Transverse colon (tissue), 4 donors: ENCODE data around the gene NACAD. TPM values are rescaled to one million over a fixed set of nuclear protein-coding genes. Genes with fewer than 3 reads are reported as not detected.

Experiments used
- DNase-seq: peaks from one replicate; pipeline ENCODE4 v3.0.0-alpha.2; 2019
- H3K27ac ChIP-seq, 4 donors: fragments of 200-600 bp; sonication (generic); 2 replicates each; pipeline ENCODE4 v1.5.1; 2016 to 2018; ENCODE audit warnings: inconsistent platforms in 4 of 4
- H3K27me3 ChIP-seq: fragments of 200-600 bp; sonication (generic); 2 replicates; pipeline ENCODE4 v1.5.1; 2017; ENCODE audit warnings: inconsistent platforms
- H3K36me3 ChIP-seq, 4 donors: fragments of 200-600 bp; sonication (generic); 2 replicates each; pipeline ENCODE4 v1.5.1; 2017 to 2019; ENCODE audit warnings: inconsistent platforms in 4 of 4
- H3K4me1 ChIP-seq, 4 donors: fragments of 200-600 bp; sonication (generic); 2 replicates each; pipeline ENCODE4 v1.5.1; 2017 to 2020; ENCODE audit warnings: inconsistent platforms in 4 of 4
- H3K4me3 ChIP-seq, 4 donors: fragments of 200-600 bp; sonication (generic); 1 replicate in 1 of 4; 2 replicates in 3 of 4; pipeline versions ENCODE4 v1.5.1 to v1.6.1; 2017 to 2019; ENCODE audit warnings: inconsistent platforms in 4 of 4
- H3K9me3 ChIP-seq, 2 donors: fragments of 200-600 bp; sonication (generic); 2 replicates each; pipeline ENCODE4 v1.5.1; 2017 to 2019; ENCODE audit warnings: inconsistent platforms in 2 of 2
- EP300 ChIP-seq: sonication (generic); formaldehyde crosslinking; IDR thresholded peaks from one replicate; pipeline ENCODE4 v1.6.1; 2017; ENCODE audit warnings: antibody characterized with exemption, low read depth
- POLR2A ChIP-seq: fragments of 450-650 bp; IDR thresholded peaks from one replicate; pipeline ENCODE4 v1.6.1; 2016; ENCODE audit warnings: antibody characterized with exemption, mild to moderate bottlenecking, moderate library complexity
- POLR2AphosphoS5 ChIP-seq, 3 donors: sonication (generic); formaldehyde crosslinking; IDR thresholded peaks; one replicate each; pipeline ENCODE4 v1.6.1; 2016; ENCODE audit warnings: antibody characterized with exemption in 3 of 3
- WGBS, 2 donors: methylation state at CpG; one replicate each; pipeline ENCODE4 v1.1.5; 2018; ENCODE audit warnings: low coverage in 1 of 2; 5-methylcytosine and 5-hydroxymethylcytosine counted together
- in situ Hi-C, 4 donors: fragments of 200-750 bp; cut with MboI; loops; one replicate each; pipeline versions ENCODE4 v1.15.0 to v1.15.1; 2017; ENCODE audit warnings: low sequenced_read_pairs in 3 of 4, low pct_ligation_motif_present in 1 of 4, low pct_unique_long_range_greater_than_20kb in 1 of 4
- intact Hi-C: fragments of 100-400 bp; cut with DNase I; formaldehyde crosslinking; loops from one replicate; pipeline ENCODE4 v1.15.1; 2023; ENCODE audit warnings: low total_unique reads
- total RNA-seq, 4 donors: library from RNA; depleted of rRNA; stranded (reverse); fragments of >200 nt; gene quantifications; one replicate each; pipeline ENCODE4 v1.1.0, GENCODE V29; 2016
- TF ChIP-seq, protein P1 (sequence below), 5 experiments: fragments of 200-600 bp in 3 of 5; fragments of 450-650 bp in 2 of 5; sonication (generic) in 3 of 5; IDR thresholded peaks; 1 replicate in 2 of 5; 2 replicates in 3 of 5; pipeline ENCODE4 v1.5.1; 2016 to 2017; ENCODE audit warnings: antibody characterized with exemption in 5 of 5, inconsistent platforms in 3 of 5, mild to moderate bottlenecking in 2 of 5, moderate library complexity in 1 of 5

The NACAD gene
- total RNA-seq, 4 donors from 2014 or later, result 1.1 to 5.2 (median 2.0) TPM

DNA sequence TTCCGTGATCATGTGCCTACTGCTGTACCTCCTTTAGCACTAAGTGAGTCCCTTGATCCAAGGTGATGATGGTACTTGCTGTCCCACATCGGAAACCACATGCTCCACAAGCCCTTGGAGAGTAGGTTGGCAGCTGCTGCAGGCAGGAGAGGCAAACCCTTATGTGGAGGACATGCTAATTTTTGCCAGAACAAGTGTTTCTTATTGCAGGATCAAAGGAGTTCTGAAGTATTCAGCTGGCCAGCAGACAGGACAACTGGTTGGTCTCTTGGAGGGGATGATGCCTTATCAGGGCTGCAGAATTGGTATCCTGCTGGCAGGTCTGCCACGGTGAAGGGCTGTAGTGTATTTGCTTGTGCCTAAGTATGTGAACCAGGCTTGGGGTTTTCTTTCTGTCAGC, 36.8 kb downstream of the NACAD start:
- no peak overlapping the region for H3K4me3 ChIP-seq
- no peaks in the 10 kb centered on the region for H3K9me3 ChIP-seq
- no peaks in the 10 kb centered on the region for H3K27me3 ChIP-seq
- 20 to 78% methylated on average over 1 to 3 of the region's 3 CpGs for WGBS, 2 donors
- no peak overlapping the region for H3K27ac ChIP-seq
- intact Hi-C loops, result no loop called here
- no peaks in the 10 kb centered on the region for H3K4me1 ChIP-seq
- no peak for DNase-seq
- in situ Hi-C loops, result no loop called here
- H3K36me3 ChIP-seq, result no peaks in the 10 kb centered on the region
- no peak for TF ChIP-seq POLR2AphosphoS5 (IDR thresholded peaks at IDR 0.05)
- TF ChIP-seq, protein P1, sequence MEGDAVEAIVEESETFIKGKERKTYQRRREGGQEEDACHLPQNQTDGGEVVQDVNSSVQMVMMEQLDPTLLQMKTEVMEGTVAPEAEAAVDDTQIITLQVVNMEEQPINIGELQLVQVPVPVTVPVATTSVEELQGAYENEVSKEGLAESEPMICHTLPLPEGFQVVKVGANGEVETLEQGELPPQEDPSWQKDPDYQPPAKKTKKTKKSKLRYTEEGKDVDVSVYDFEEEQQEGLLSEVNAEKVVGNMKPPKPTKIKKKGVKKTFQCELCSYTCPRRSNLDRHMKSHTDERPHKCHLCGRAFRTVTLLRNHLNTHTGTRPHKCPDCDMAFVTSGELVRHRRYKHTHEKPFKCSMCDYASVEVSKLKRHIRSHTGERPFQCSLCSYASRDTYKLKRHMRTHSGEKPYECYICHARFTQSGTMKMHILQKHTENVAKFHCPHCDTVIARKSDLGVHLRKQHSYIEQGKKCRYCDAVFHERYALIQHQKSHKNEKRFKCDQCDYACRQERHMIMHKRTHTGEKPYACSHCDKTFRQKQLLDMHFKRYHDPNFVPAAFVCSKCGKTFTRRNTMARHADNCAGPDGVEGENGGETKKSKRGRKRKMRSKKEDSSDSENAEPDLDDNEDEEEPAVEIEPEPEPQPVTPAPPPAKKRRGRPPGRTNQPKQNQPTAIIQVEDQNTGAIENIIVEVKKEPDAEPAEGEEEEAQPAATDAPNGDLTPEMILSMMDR (IDR thresholded peaks at IDR 0.05), result no peak
- no peak for TF ChIP-seq EP300
- TF ChIP-seq POLR2A, result no peak

DNA sequence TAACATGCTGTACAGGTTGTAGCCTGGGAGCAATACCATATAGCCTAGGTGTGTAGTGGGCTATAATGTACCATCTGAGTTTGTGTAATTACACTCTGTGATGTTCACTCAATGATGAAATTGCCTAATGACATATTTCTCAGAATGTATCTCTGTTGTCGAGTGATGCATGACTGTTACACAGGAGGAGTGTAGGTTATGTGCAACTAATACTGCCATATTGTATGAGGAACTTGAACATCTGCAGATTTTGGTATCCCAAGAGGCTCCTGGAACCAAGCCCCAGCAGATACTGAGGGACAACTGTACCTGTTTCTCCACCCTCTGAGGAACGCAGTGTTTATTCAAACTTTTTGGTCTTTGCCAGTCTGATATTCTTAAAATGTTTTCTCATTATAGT, 38.6 kb downstream of the NACAD start:
- H3K4me1 ChIP-seq, result no peaks in the 10 kb centered on the region
- WGBS, 2 donors, result 71 to 100% methylated on average over 1 to 2 of the region's 2 CpGs
- in situ Hi-C loops (no loop called here), intact Hi-C loops (no loop called here)
- DNase-seq, result no peak
- H3K9me3 ChIP-seq, result no peaks in the 10 kb centered on the region
- peaks cover 0 to 1% (median 0%) of the 10 kb centered on the region in 4 donors for H3K36me3 ChIP-seq
- TF ChIP-seq POLR2A, result no peak
- TF ChIP-seq, protein P1 (IDR thresholded peaks at IDR 0.05), result no peak
- TF ChIP-seq EP300, result no peak
- TF ChIP-seq POLR2AphosphoS5 (IDR thresholded peaks at IDR 0.05), result no peak
- H3K27ac ChIP-seq, result no peak overlapping the region
- no peaks in the 10 kb centered on the region for H3K27me3 ChIP-seq
- H3K4me3 ChIP-seq, result no peak overlapping the region

DNA sequence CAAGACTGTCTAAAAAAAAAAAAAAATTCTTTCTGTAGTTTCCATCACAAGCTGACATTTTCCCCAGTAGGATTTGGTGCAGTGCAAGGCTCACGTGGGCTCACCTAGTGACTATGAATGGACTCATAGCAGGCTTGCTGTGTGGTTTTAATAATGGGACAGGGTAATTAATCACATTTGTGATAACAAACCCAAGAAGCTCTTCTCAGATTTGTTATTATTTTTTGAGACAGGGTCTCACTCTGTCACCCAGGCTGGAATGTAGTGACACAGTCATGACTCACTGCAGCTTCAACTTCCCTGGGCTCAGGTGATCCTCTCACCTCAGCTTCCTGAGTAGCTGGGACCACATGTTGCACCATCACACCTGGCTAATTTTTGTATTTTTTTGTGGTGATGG, 40.0 kb downstream of the NACAD start:
- intact Hi-C loops (no loop called here), in situ Hi-C loops (no loop called here)
- H3K36me3 ChIP-seq, result peaks cover 0 to 5% (median 0%) of the 10 kb centered on the region in 4 donors
- H3K27ac ChIP-seq, result no peak overlapping the region
- DNase-seq, result no peak
- no peak overlapping the region for H3K4me3 ChIP-seq
- 96 to 100% methylated on average over 1 of the region's 1 CpG for WGBS, 2 donors
- TF ChIP-seq EP300 (no peak), POLR2AphosphoS5 (IDR thresholded peaks at IDR 0.05) (no peak), POLR2A (no peak)
- TF ChIP-seq, protein P1 (IDR thresholded peaks at IDR 0.05), result no peak
- no peaks in the 10 kb centered on the region for H3K27me3 ChIP-seq
- no peaks in the 10 kb centered on the region for H3K9me3 ChIP-seq
- H3K4me1 ChIP-seq, result no peaks in the 10 kb centered on the region

DNA sequence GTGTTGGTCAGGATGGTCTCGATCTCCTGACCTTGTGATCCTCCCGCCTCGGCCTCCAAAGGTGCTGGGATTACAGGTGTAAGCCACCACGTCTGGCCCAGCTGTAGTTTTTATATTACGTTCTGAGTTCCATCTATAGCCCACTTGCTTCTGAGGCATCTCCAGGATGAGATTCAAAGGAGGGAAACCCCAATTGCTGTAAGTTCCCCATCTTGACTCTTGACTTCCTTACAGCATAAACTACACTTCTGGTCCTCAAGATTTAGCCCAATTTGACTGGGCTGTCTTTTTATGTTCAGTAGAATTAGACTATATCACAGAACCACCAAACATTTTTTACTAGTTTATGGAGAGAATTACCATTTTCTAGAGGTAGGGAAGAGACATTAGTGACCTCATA, 44.4 kb downstream of the NACAD start:
- no peak for DNase-seq
- Histone ChIP-seq H3K36me3 (peaks cover 0 to 22% (median 4%) of the 10 kb centered on the region in 4 donors), H3K27ac (no peak overlapping the region), H3K27me3 (no peaks in the 10 kb centered on the region), H3K4me3 (no peak overlapping the region), H3K4me1 (no peaks in the 10 kb centered on the region), H3K9me3 (no peaks in the 10 kb centered on the region)
- intact Hi-C loops (no loop called here), in situ Hi-C loops (no loop called here)
- TF ChIP-seq EP300 (no peak), POLR2A (no peak), POLR2AphosphoS5 (IDR thresholded peaks at IDR 0.05) (no peak)
- TF ChIP-seq, protein P1 (IDR thresholded peaks at IDR 0.05), result no peak
- WGBS, 2 donors, result 85% methylated on average over 5 of the region's 5 CpGs; no CpG with 5 or more reads in 1 of the 2 donors
